ENCODE measurements around the gene PIAS3. TPM values are rescaled to one million over a fixed set of nuclear protein-coding genes. Genes with fewer than 3 reads are reported as not detected.

PIAS3 gene
- polyA plus RNA-seq, 3 donors, result 7.2 to 25.9 (median 8.8) TPM

DNA sequence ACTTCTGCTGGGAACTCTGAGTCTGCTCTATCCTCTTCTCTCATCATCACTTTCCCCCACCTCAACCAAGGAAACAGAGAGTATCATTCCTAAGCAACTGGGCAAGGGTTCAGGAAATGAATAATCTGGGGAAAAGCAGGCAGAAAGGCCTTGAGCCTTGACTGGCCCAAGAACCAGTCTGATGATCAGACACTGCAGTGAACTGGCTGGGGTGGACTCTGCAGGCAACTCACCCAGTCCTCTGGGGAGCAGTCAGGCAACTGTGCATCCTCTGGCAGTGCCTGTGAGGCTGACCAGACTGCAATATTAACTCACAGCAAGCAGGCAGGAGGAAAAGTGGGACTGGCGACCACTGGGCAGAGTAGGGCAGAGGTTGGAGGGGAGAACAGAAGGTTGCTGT is 25.8 kb upstream of the PIAS3 start:
- no peak overlapping the region for H3K4me2 ChIP-seq (replicated peaks; ENCODE audit: extremely low read depth, low read length, poor library complexity, severe bottlenecking)
- H3K27me3 ChIP-seq (ENCODE audit: control insufficient read depth in 2 of 2, insufficient read depth in 2 of 2, low read length in 2 of 2), result peaks cover 5 to 14% of the 10 kb centered on the region in 2 donors
- peaks cover 0 to 2% (median 0%) of the 10 kb centered on the region in 7 donors for H3K9me3 Mint-ChIP-seq
- H3K79me2 ChIP-seq (ENCODE audit: insufficient read depth, low read length), result no peaks in the 10 kb centered on the region
- H3K4me1 ChIP-seq (ENCODE audit: control insufficient read depth in 1 of 2, insufficient read depth in 2 of 2, low read length in 2 of 2), result peaks cover 8 to 18% of the 10 kb centered on the region in 2 donors
- peaks cover 19% of the 10 kb centered on the region for H3K4me1 Mint-ChIP-seq
- no peaks in the 10 kb centered on the region for H4K20me1 ChIP-seq (ENCODE audit: insufficient read depth, low read length)
- no peaks in the 10 kb centered on the region for H3K36me3 ChIP-seq (replicated peaks in 1 of 2; ENCODE audit: control insufficient read depth in 1 of 2, insufficient read depth in 2 of 2, low read length in 2 of 2)
- no peak overlapping the region for H3K4me3 ChIP-seq (replicated peaks in 1 of 3; ENCODE audit: low read depth in 2 of 3, low read length in 3 of 3)
- no peak overlapping the region for H2AFZ ChIP-seq (ENCODE audit: insufficient read depth, low read depth, low read length, poor library complexity, severe bottlenecking)
- no peaks in the 10 kb centered on the region for H3K9me3 ChIP-seq (replicated peaks in 1 of 2; ENCODE audit: control insufficient read depth in 1 of 2, insufficient read depth in 1 of 2, low read length in 2 of 2)
- intact Hi-C loops (cut with micrococcal nuclease), result loop anchor here in 1 of 2 donors (5.0 kb wide), 1 partner anchor 37 kb away; the partner anchor contains the start of gene NUDT17
- H3K27me3 Mint-ChIP-seq (ENCODE audit: low read depth in 3 of 3), result peaks cover 13 to 24% (median 16%) of the 10 kb centered on the region in 3 donors
- no peak for DNase-seq
- H3K27ac ChIP-seq (ENCODE audit: low read depth in 1 of 2, low read length in 2 of 2), result no peak overlapping the region
- TF ChIP-seq, protein P1, sequence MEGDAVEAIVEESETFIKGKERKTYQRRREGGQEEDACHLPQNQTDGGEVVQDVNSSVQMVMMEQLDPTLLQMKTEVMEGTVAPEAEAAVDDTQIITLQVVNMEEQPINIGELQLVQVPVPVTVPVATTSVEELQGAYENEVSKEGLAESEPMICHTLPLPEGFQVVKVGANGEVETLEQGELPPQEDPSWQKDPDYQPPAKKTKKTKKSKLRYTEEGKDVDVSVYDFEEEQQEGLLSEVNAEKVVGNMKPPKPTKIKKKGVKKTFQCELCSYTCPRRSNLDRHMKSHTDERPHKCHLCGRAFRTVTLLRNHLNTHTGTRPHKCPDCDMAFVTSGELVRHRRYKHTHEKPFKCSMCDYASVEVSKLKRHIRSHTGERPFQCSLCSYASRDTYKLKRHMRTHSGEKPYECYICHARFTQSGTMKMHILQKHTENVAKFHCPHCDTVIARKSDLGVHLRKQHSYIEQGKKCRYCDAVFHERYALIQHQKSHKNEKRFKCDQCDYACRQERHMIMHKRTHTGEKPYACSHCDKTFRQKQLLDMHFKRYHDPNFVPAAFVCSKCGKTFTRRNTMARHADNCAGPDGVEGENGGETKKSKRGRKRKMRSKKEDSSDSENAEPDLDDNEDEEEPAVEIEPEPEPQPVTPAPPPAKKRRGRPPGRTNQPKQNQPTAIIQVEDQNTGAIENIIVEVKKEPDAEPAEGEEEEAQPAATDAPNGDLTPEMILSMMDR (IDR thresholded peaks at IDR 0.05), result no peak
- no peak overlapping the region for H3K27ac Mint-ChIP-seq
- WGBS (ENCODE audit: insufficient coverage), result 94% methylated on average over 1 of the region's 1 CpG
- peak overlapping the region in 1 of 2 donors; percentile 92 for H3K4me3 Mint-ChIP-seq
- no peaks in the 10 kb centered on the region for H3K36me3 Mint-ChIP-seq
- H3K9ac ChIP-seq (ENCODE audit: insufficient read depth, low read length, poor library complexity, severe bottlenecking), result no peak overlapping the region

DNA sequence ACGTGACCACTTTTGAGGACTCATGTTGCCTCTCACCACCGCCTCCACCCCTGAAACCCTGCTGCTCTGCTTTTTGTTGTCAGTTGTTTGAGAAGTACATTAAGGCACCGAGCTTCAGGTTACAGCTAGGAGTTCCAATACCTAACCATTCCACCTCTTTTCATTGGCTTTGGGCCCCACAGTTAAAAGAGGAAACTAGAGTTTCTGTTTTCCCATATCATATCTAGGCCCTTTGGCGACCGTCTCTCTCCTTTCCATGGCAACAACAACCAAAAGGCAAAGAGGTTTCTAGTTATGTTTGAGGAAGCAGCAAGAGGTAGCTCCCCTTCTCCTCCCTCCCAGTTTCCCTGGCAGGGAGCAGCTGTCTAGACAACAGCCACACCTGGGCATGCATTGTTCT is 20.9 kb upstream of the PIAS3 start:
- H3K4me1 Mint-ChIP-seq, result peaks cover 8% of the 10 kb centered on the region
- Histone ChIP-seq H3K79me2 (ENCODE audit: insufficient read depth, low read length) (no peaks in the 10 kb centered on the region), H3K27me3 (ENCODE audit: control insufficient read depth in 2 of 2, insufficient read depth in 2 of 2, low read length in 2 of 2) (peaks cover 0 to 7% of the 10 kb centered on the region in 2 donors), H3K4me3 (replicated peaks in 1 of 3; ENCODE audit: low read depth in 2 of 3, low read length in 3 of 3) (no peak overlapping the region), H3K4me1 (ENCODE audit: control insufficient read depth in 1 of 2, insufficient read depth in 2 of 2, low read length in 2 of 2) (no peaks in the 10 kb centered on the region), H4K20me1 (ENCODE audit: insufficient read depth, low read length) (no peaks in the 10 kb centered on the region), H3K27ac (ENCODE audit: low read depth in 1 of 2, low read length in 2 of 2) (no peak overlapping the region), H3K9ac (ENCODE audit: insufficient read depth, low read length, poor library complexity, severe bottlenecking) (no peak overlapping the region), H3K36me3 (replicated peaks in 1 of 2; ENCODE audit: control insufficient read depth in 1 of 2, insufficient read depth in 2 of 2, low read length in 2 of 2) (no peaks in the 10 kb centered on the region), H2AFZ (ENCODE audit: insufficient read depth, low read depth, low read length, poor library complexity, severe bottlenecking) (no peak overlapping the region), H3K9me3 (replicated peaks in 1 of 2; ENCODE audit: control insufficient read depth in 1 of 2, insufficient read depth in 1 of 2, low read length in 2 of 2) (no peaks in the 10 kb centered on the region), H3K4me2 (replicated peaks; ENCODE audit: extremely low read depth, low read length, poor library complexity, severe bottlenecking) (no peak overlapping the region)
- H3K27ac Mint-ChIP-seq, result no peak overlapping the region
- no peak overlapping the region for H3K4me3 Mint-ChIP-seq
- intact Hi-C loops (cut with micrococcal nuclease), result no loop called here
- H3K36me3 Mint-ChIP-seq, result no peaks in the 10 kb centered on the region
- H3K9me3 Mint-ChIP-seq, result peaks cover 0 to 3% (median 0%) of the 10 kb centered on the region in 7 donors
- TF ChIP-seq, protein P1 (IDR thresholded peaks at IDR 0.05), result no peak
- DNase-seq, result no peak
- H3K27me3 Mint-ChIP-seq (ENCODE audit: low read depth in 3 of 3), result peaks cover 3 to 14% (median 6%) of the 10 kb centered on the region in 3 donors
- 100% methylated on average over 1 of the region's 5 CpGs for WGBS (ENCODE audit: insufficient coverage)

All from CD14-positive monocyte (primary cell).